Measurements from ENCODE around the gene MRPS25.

The MRPS25 gene

GRCh38 chr3:15081960-15082664 lies 17.0 kb upstream of the MRPS25 start:
- DNase-seq: no peak

GRCh38 chr3:15079091-15079490 lies 14.0 kb upstream of the MRPS25 start:
- DNase-seq: no peak

- DNase-seq: no peak
Observed at GRCh38 chr3:15074500-15074899, 9.4 kb upstream of the MRPS25 start.

- no peak for DNase-seq
Observed at GRCh38 chr3:15071699-15072098, 6.6 kb upstream of the MRPS25 start.

- no peak for DNase-seq
Observed at GRCh38 chr3:15069441-15069840, 4.3 kb upstream of the MRPS25 start.

- DNase-seq: no peak
Observed at GRCh38 chr3:15066467-15066866, 1.4 kb upstream of the MRPS25 start.

- DNase-seq: no peak
Observed at GRCh38 chr3:15065550-15066007, 464 bp upstream of the MRPS25 start.

- no peak for DNase-seq
Observed at GRCh38 chr3:15064299-15064834, 748 bp downstream of the MRPS25 start.

- no peak for DNase-seq
Observed at GRCh38 chr3:15063656-15064286, 1.3 kb downstream of the MRPS25 start.

- DNase-seq: no peak
Observed at GRCh38 chr3:15063238-15063637, 1.9 kb downstream of the MRPS25 start.

- DNase-seq: no peak
Observed at GRCh38 chr3:15060029-15060428, 5.1 kb downstream of the MRPS25 start.

- no peak for DNase-seq
Observed at GRCh38 chr3:15056676-15057404, 8.3 kb downstream of the MRPS25 start.

- DNase-seq: no peak
Observed at GRCh38 chr3:15055019-15055557, 10.0 kb downstream of the MRPS25 start.

- no peak for DNase-seq
Observed at GRCh38 chr3:15053541-15053940, 11.6 kb downstream of the MRPS25 start.

GRCh38 chr3:15052335-15053242 lies 12.5 kb downstream of the MRPS25 start:
- no peak for DNase-seq

- DNase-seq: no peak
Observed at GRCh38 chr3:15051531-15051930, 13.6 kb downstream of the MRPS25 start.

- DNase-seq: no peak
Observed at GRCh38 chr3:15050405-15051092, 14.6 kb downstream of the MRPS25 start.

- no peak for DNase-seq
Observed at GRCh38 chr3:15049584-15049983, 15.5 kb downstream of the MRPS25 start.

- no peak for DNase-seq
Observed at GRCh38 chr3:15045667-15046066, 19.4 kb downstream of the MRPS25 start.

- no peak for DNase-seq
Observed at GRCh38 chr3:15044326-15044725, 20.8 kb downstream of the MRPS25 start.

- no peak for DNase-seq
Observed at GRCh38 chr3:15043408-15044171, 21.5 kb downstream of the MRPS25 start.
